NCI-H2081 (cell line): ENCODE data around the gene CBLC.
"Not testable (repeated sequence)": the region's sequence is repeated elsewhere in the genome, so short reads cannot be mapped to it uniquely, and the experiment has no call there.

ENCODE experiments used
- DNase-seq, 2 experiments: peaks; one replicate each; lab custom pipeline; 2025; lab: John Stamatoyannopoulos, UW

CBLC gene

DNA sequence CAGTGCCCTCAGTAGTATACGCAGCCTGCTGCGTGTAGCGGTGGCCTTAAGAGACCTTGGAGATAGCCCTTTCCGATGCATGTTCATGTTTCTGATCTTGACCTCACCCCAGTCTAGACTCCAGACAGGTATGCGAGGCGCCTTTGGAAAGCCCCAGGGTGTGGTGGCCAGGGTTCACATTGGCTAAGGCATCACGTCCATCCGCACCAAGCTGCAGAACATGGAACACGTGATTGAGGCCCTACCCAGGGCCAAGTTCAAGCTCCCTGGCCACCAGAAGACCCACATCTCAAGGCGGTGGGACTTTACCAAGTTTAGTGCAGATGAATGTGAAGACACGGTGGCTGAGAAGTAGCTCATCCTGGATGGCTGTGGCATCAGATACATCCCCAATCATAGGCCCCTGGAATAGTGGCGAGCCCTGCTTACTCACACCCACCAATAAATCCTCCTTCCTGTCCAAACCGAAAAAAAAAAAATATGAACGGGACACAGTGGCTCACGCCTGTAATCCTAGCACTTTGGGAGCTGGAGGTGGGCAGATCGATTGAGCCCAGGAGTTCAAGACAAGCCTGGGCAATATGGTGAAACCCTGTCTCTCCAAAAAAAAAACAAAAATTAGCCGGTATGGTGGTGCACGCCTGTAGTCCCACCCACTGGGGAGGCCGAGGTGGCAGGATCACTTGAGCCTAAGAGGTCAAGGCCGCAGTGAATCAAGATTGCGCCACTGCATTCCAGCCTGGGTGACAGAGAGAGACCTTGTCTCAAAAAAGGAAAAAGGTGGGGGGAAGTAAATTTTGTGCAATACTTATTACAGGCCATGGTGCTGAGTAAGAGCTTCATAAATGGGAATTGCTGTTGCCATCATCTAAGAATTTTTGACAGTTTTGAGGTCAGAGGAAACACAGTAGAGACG is 12.4 kb upstream of the CBLC start:
- no peak for DNase-seq

DNA sequence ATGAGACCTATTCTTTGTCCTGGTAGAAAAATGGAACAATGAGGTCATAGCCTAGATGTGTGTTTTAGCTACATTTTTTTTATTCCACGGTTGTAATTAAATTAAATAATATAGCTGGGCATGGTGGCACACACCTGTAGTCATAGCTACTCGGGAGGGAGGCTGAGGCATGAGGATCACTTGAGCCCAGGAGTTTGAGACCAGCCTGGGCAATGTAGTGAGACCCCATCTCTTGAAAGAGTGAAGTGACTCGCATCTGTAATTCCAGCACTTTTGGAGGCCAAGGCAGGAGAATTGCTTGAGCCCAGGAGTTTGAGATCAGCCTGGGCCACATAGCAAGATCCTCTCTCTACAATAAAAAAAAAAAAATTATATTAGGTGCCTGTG is 11.7 kb upstream of the CBLC start:
- no peak for DNase-seq

GRCh38 chr19:44767295-44768180 is 10.2 kb upstream of the CBLC start:
- DNase-seq = no peak

DNA sequence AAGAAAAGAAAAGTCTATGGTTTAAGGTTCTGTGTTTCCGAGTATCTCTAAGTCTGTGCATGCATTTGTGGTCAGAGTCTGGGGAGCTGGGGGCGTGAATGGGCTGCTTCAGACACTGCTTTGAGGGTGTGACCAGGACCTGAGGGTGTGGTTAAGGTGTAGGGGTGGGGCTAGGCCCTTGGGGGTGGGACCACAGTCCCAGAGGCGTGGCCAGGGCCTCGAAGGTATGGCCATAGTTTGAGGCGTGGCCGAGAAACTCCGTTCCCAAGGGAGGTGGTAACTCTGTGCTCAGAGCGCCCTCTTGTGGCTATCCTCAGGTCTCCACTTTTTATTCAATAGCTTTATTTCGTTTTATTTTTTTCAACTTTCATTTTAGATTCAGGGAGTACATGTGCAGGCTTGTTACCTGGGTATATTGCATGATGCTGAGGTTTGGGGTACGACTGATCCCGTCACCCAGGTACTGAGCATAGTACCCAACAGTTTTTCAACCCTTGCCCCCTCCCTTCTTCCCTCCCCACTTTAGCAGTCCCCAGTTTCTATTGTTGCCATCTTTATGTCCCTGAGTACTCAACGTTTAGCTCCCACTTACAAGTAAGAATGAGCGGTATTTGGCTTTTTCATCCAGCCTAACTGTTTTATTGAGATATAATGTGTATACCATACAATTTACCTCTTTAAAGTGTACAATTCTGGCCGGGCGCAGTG is 7.0 kb upstream of the CBLC start:
- peak; percentile 89 for DNase-seq

- DNase-seq = not testable (repeated sequence)
These were observed 5.5 kb upstream of the CBLC start for GRCh38 chr19:44772144-44772543.

DNA sequence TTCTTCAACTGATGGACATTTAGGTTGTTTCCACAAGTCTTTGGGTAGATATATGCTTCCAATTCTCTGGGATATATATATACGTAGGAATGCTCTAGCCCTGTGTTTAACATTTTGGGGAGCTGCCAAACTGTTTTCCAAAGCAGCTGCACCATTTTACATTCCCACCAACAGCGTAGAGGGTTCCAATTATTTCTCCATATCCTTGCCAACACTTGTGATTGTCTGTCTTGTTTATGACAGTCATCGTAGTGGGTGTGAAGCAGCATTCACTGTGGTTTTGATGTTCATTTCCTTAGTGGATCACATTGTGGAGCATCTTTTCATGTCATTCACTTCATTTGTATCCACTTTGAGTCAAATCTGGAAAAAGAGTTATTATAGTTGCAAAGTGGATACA is 4.7 kb upstream of the CBLC start:
- DNase-seq = no peak

DNA sequence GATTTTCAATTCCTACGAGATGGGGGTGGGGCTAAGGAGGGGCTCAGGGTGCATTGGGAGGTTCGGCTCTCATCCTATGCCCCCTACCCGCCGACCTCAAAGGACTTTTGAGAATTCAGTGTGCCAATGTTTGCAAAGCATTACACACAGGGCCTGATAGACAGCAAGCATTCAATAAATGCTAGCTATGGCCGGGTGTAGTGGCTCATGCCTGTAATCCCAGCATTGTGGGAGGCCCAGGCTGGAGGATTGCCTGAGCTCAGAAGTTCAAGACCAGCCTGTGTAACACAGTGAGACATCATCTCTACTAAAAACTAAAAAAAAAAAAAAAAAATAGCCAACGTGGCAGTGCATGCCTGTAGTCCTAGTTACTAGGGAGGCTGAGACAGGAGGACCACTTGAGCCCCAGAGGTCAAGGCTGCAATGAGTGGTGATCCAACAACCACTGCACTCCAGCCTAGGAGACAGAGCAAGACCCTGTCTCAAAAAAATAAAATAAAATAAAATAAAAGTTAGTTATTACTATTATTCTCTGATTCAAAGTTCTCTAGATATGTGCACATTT is 1.9 kb upstream of the CBLC start:
- no peak for DNase-seq

DNA sequence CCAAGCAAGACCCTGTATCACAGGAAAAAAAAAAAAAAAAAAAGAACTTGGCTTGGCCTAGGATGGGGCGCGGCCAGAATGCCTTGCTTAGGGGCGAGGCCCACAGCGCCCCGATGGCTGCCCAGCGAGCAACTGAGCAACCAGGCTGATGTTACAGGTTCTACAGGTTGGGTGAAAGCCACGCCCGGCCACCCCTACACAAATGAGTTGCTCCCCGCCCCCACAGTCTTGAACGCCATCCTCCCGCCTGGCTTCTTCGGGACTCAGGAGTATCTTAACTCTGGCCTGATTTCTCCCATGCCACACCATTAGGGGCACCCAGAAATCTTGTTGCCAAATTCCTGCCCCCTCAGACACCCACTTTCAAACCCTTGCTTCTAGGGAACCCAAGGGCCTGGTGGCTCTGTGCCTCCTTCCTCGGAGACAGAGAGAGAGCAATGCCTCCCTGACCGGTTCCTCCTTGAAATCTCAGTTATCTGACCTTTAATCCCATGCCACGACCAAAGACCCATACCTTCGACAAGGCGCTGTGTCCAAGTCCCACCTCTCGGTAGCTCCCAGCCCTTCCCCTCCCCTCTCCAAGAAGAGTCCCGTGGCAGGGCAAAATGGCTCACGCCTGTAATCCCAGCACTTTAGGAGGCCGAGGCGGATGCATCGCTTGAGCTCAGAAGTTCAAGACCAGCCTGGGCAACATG is 1.1 kb upstream of the CBLC start:
- no peak for DNase-seq

DNA sequence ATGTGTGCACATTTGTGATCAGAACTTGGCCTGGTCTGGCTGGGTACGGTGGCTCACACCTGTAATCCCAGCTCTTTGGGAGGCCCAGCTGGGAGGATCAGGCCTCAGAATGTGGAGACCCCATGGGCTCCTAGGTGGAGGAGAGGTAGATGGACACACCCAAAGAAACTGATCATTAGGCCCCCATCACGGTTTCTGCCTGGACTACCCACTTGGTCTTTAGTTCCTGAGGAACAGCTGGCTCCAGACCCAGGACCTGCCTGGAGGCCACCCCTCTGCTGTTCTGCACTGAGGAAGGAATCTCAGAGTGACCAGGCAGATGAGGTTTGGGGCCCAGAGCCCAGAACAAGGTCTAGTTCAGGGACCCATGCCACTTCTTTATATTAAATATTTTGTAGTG is 1.5 kb downstream of the CBLC start:
- DNase-seq = no peak

DNA sequence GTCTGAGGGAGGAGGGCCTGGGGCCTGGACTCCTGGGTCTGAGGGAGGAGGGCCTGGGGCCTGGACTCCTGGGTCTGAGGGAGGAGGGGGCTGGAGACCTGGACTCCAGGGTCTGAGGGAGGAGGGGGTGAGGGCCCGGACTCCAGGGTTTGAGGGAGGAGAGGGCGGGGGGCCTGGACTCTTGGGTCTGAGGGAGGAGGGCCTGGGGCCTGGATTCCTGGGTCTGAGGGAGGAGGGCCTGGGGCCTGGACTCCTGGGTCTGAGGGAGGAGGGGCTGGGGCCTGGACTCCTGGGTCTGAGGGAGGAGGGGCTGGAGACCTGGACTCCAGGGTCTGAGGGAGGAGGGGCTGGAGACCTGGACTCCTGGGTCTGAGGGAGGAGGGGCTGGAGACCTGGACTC is 4.0 kb downstream of the CBLC start:
- not testable (repeated sequence) for DNase-seq

DNA sequence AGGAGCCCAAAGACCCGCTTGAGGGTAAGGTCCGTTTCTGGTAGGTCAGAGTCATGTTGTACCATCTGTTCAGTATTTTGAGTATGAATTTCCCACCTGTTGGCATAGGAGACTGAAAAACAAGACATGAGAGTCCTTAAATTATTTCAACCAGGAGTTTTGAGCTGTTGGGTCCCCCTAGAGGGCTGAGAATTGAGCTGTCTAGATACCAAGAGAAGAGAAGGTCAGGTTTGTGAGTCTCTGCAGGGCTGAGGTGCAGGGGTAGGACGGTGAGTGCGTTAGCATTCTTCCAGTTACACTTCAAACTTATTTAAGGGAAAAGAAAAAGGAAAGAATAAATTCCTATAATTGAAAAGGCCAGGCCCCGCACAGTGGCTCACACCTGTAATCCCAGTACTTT is 5.0 kb downstream of the CBLC start:
- DNase-seq = no peak

- DNase-seq = no peak
These were observed 5.9 kb downstream of the CBLC start for GRCh38 chr19:44783545-44783944.

DNA sequence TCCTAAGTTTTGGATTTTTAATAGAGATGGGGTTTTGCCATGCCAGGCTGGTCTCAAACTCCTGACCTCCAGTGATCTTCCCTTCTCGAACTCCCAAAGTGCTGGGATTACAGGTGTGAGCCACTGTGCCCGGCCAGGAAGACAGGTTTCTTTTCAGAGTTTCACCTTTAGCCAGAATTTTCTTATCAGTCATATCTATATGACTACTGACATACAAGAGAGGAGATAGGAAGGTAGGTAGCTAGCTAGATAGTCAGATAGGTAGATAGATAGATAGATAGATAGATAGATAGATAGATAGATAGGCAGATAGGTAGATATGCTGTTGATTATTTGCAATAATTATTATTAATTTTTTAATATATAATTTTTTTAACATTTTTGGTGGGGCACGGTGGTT is 7.6 kb downstream of the CBLC start:
- DNase-seq = no peak

- DNase-seq = no peak
These were observed 8.3 kb downstream of the CBLC start for GRCh38 chr19:44785993-44786392.

GRCh38 chr19:44788971-44789370 is 11.3 kb downstream of the CBLC start:
- DNase-seq = no peak

- DNase-seq = no peak
These were observed 12.3 kb downstream of the CBLC start for GRCh38 chr19:44789943-44790483.

- peak; percentile 18 to 61 for DNase-seq
These were observed 14.6 kb downstream of the CBLC start for GRCh38 chr19:44792281-44792680.

DNA sequence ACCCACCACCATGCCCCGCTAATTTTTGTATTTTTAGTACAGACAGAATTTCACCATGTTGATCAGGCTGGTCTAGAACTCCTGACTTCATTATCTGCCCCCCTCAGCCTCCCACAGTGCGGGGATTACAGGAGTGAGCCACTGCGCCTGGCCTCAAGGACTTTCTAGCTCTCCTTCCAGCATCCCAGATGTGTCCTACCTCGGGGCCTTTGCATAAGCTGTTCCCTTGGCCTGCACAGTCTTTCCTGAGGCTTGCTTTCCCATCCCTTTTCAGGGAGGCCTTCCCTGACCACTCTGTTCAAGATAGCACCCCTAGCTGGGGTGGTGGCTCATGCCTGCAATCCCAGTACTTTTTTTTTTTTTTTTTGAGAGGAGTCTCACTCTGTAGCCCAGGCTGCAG is 16.9 kb downstream of the CBLC start:
- no peak for DNase-seq

DNA sequence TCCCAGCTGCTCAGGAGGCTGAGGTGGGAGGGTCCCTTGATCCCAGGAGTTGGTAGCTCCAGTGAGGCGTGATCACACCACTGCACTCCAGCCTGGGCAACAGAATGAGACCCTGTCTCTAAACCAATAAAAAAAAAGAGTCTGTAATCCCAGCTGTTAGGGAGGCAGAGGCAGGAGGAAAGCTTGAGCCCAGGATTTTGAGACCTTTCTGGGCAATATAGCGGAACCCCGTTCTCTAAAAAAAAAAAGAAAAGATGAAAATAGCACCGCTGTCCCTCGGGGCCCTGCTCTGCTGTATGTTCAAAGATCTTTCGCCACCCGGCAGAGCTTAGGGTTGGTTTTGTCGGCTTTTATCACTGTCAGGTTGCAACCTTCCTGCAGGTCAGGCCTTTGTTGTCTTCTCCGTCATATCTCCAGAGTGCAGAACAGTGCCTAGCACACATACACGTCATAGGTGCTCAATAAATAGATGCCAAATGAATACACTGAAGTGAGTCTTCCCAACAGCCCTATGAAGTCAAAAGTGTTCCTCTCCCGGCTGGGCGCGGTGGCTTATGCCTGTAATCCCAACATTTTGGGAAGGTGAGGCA is 17.8 kb downstream of the CBLC start:
- DNase-seq = no peak

DNA sequence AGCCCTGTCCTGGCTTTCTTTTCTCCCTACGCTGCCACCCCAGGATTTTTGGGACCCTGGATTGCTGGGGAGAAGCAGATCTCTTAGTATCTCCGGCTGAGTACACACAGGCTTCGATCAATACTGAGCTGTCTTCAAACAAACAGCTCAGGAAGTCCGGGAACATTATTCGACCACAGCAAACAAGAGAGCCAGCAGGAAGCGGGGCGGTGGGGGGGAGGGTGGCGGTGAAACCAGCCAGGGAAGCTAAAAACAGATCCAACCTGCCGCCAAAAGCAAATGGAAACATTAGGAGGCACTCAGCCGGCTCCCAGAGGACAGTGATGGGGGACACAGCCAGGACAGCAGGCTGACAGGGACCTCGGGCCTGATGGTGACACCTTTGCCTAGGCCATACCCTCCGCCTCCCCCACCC is 19.0 kb downstream of the CBLC start:
- peak; percentile 82 to 92 for DNase-seq
